OCI-LY7 (cell line): ENCODE results near the gene IFNB1.

Experiments
- CTCF ChIP-seq: fragments of 200-600 bp; sonication (generic); conservative IDR thresholded peaks from 2 replicates; pipeline ENCODE4 v1.5.1; 2014; ENCODE audit warnings: mild to moderate bottlenecking, antibody characterized with exemption, low read length, moderate library complexity, mixed read lengths
- EZH2phosphoT487 ChIP-seq: fragments of 200-600 bp; sonication (generic); IDR thresholded peaks from 2 replicates; pipeline ENCODE4 v1.6.1; 2018; ENCODE audit warnings: low read depth, borderline replicate concordance, mild to moderate bottlenecking, mixed run types, antibody characterized with exemption, low read length, moderate library complexity, mixed read lengths

- TF ChIP-seq CTCF = no peak
- TF ChIP-seq EZH2phosphoT487 = no peak
These were observed 20.1 kb upstream of the IFNB1 start for GRCh38 chr9:21097817-21098216.
